T-cell (primary cell): ENCODE data around the gene SYTL1. TPM values are rescaled to one million over a fixed set of nuclear protein-coding genes. Genes with fewer than 3 reads are reported as not detected.

Experiments
- ATAC-seq, 4 experiments: fragments of 200-7000 bp in 3 of 4; fragments of 150-1000 bp in 1 of 4; cut with Tn5 transposase; replicated peaks in 1 of 4; 1 replicate in 3 of 4; 2 replicates in 1 of 4; pipeline ENCODE4 v1.10.0; 2021; ENCODE audit warnings: moderate library complexity in 3 of 4, mild to moderate bottlenecking in 2 of 4, moderate number of reproducible peaks in 1 of 4
- CTCF ChIA-PET, 2 donors: fragments of 300-600 bp; sonication (Branson Sonifier 250); formaldehyde crosslinking; loops; one replicate each; lab custom pipeline; 2022; ENCODE audit warnings: antibody characterized with exemption in 2 of 2; lab: Charles Lee
- POLR2A ChIA-PET, 2 donors: fragments of 300-600 bp; sonication (Branson Sonifier 250); formaldehyde crosslinking; loops; one replicate each; lab custom pipeline; 2022; ENCODE audit warnings: antibody characterized with exemption in 2 of 2; lab: Charles Lee
- DNase-seq, 35 experiments: peaks; one replicate each; pipeline versions ENCODE4 v3.0.0 to v3.0.0-alpha.2; 2013 to 2023
- H3K27ac ChIP-seq: one replicate; pipeline ENCODE4 v1.5.1; 2013; ENCODE audit warnings: low read length
- H3K27me3 ChIP-seq, 2 experiments: replicated peaks in 1 of 2; 1 replicate in 1 of 2; 2 replicates in 1 of 2; pipeline versions ENCODE4 v1.6.1 to v1.7.0; 2013; ENCODE audit warnings: low read length in 1 of 2, mixed read lengths in 1 of 2; ENCODE audit not compliant: control insufficient read depth in 2 of 2, insufficient read depth in 2 of 2; ENCODE audit errors: extremely low read depth in 1 of 2
- H3K36me3 ChIP-seq, 2 donors: 1 replicate in 1 of 2; 2 replicates in 1 of 2; pipeline versions ENCODE4 v1.6.1 to v1.7.0; 2013; ENCODE audit warnings: low read length in 1 of 2; ENCODE audit not compliant: control insufficient read depth in 2 of 2, insufficient read depth in 1 of 2; ENCODE audit errors: extremely low read depth in 1 of 2
- H3K4me1 ChIP-seq, 2 experiments: 1 replicate in 1 of 2; 2 replicates in 1 of 2; pipeline versions ENCODE4 v1.6.1 to v1.7.0; 2013; ENCODE audit warnings: low read length in 2 of 2, mixed read lengths in 1 of 2; ENCODE audit not compliant: insufficient read depth in 2 of 2, control insufficient read depth in 1 of 2; ENCODE audit errors: extremely low read depth in 1 of 2
- H3K4me3 ChIP-seq, 2 donors: 1 replicate in 1 of 2; 2 replicates in 1 of 2; pipeline versions ENCODE4 v1.5.1 to v1.7.0; 2013; ENCODE audit warnings: mild to moderate bottlenecking in 2 of 2, low read length in 1 of 2, moderate library complexity in 1 of 2; ENCODE audit not compliant: control insufficient read depth in 1 of 2; ENCODE audit errors: extremely low read depth in 1 of 2
- H3K9me3 ChIP-seq: 2 replicates; pipeline ENCODE4 v1.7.0; 2013
- H3K27ac Mint-ChIP-seq, 2 donors: one replicate each; pipeline ENCODE4 v1.8.0; 2020 to 2021; ENCODE audit warnings: mild to moderate bottlenecking in 2 of 2, mixed read lengths in 2 of 2
- H3K27me3 Mint-ChIP-seq, 2 donors: one replicate each; pipeline ENCODE4 v1.8.0; 2021 to 2022; ENCODE audit warnings: mixed read lengths in 2 of 2
- H3K36me3 Mint-ChIP-seq: one replicate; pipeline ENCODE4 v1.8.0; 2021; ENCODE audit warnings: mixed read lengths
- H3K4me1 Mint-ChIP-seq, 3 donors: one replicate each; pipeline ENCODE4 v1.8.0; 2020 to 2022; ENCODE audit warnings: mixed read lengths in 3 of 3, mild to moderate bottlenecking in 1 of 3
- H3K4me3 Mint-ChIP-seq, 3 donors: one replicate each; pipeline ENCODE4 v1.8.0; 2020 to 2022; ENCODE audit warnings: mild to moderate bottlenecking in 3 of 3, mixed read lengths in 3 of 3, moderate library complexity in 3 of 3
- H3K9me3 Mint-ChIP-seq, 3 donors: one replicate each; pipeline ENCODE4 v1.8.0; 2020 to 2022; ENCODE audit warnings: mixed read lengths in 3 of 3
- WGBS: methylation state at CpG from one replicate; pipeline ENCODE4 v1.1.5; 2013; ENCODE audit warnings: missing lambda C conversion rate; ENCODE audit not compliant: insufficient coverage; 5-methylcytosine and 5-hydroxymethylcytosine counted together
- total RNA-seq, 35 experiments: library from RNA in 6 of 35; stranded (reverse) in 6 of 35; fragments of 120-200 nt in 1 of 35; gene quantifications; one replicate each; pipeline versions ENCODE4 v1.2.1 to v1.2.4 and lab custom pipeline; 2013 to 2026

Gene SYTL1
- total RNA-seq, 5 donors from 2014 or later (not counting 1 experiment from before 2014, with no cell fraction given) = 169 to 240 (median 199) TPM

GRCh38 chr1:27366113-27366410, 24.2 kb downstream of the SYTL1 start:
- CTCF ChIA-PET = interaction anchor here (0.6 to 1.8 kb wide), 9 partner anchors 9 to 1143 kb away, joined by 3 to 10 read pairs (median 4); no protein-coding TSS in a partner anchor
- peak overlapping the region in 1 of 2 donors; percentile 82 for H3K27ac Mint-ChIP-seq

GRCh38 chr1:27366411-27367159, 24.8 kb downstream of the SYTL1 start, which contains the start of gene MAP3K6:
Gene MAP3K6 (minus strand): TSS chr1:27366961. CDS start chr1:27366597, 364 bp downstream.
- peaks cover 15 to 36% of the 10 kb centered on the region in 2 experiments for H3K4me1 ChIP-seq
- DNase-seq = peak in 5 of 35 experiments; percentile 18 to 64 (median 43)
- Mint-ChIP-seq H3K36me3 (no peaks in the 10 kb centered on the region), H3K9me3 (no peaks in the 10 kb centered on the region), H3K27me3 (no peaks in the 10 kb centered on the region), H3K4me3 (peak within 1 kb of the TSS; percentile 85 to 87 (median 86)), H3K4me1 (peaks cover 38 to 48% (median 42%) of the 10 kb centered on the region in 3 donors), H3K27ac (peak within 1 kb of the TSS in 1 of 2 donors; percentile 82)
- POLR2A ChIA-PET = no interaction called here
- CTCF ChIA-PET = interaction anchor here in 1 of 2 donors (0.7 to 1.8 kb wide), 3 partner anchors 10 to 67 kb away, joined by 3 to 9 read pairs (median 4); no protein-coding TSS in a partner anchor
- ATAC-seq = peak; percentile 50 to 58 (median 56)
- H3K4me3 ChIP-seq = peak within 1 kb of the TSS; percentile 53 to 68
- H3K27me3 ChIP-seq = peaks cover 0 to 11% of the 10 kb centered on the region in 2 experiments
- no peak within 1 kb of the TSS for H3K27ac ChIP-seq
- no peaks in the 10 kb centered on the region for H3K9me3 ChIP-seq
- 3% methylated on average over 60 of the region's 67 CpGs for WGBS
- H3K36me3 ChIP-seq = no peaks in the 10 kb centered on the region

More at GRCh38 chr1:27366113-27366410, 24.2 kb downstream of the SYTL1 start:
- no peaks in the 10 kb centered on the region for H3K27me3 Mint-ChIP-seq
- Histone ChIP-seq H3K27me3 (peaks cover 0 to 11% of the 10 kb centered on the region in 2 experiments), H3K4me1 (peaks cover 15 to 36% of the 10 kb centered on the region in 2 experiments), H3K36me3 (no peaks in the 10 kb centered on the region), H3K4me3 (peak overlapping the region; percentile 53 to 68), H3K27ac (no peak overlapping the region), H3K9me3 (no peaks in the 10 kb centered on the region)
- H3K4me3 Mint-ChIP-seq = peak overlapping the region; percentile 85 to 87 (median 86)
- no peaks in the 10 kb centered on the region for H3K36me3 Mint-ChIP-seq
- WGBS = 0% methylated on average over 30 of the region's 30 CpGs
- peaks cover 38 to 48% (median 43%) of the 10 kb centered on the region in 3 donors for H3K4me1 Mint-ChIP-seq
- peak in 31 of 35 experiments; percentile 29 to 72 (median 56) for DNase-seq
- no peaks in the 10 kb centered on the region for H3K9me3 Mint-ChIP-seq
- peak; percentile 62 to 71 (median 66) for ATAC-seq
- POLR2A ChIA-PET = interaction anchor here (0.5 to 0.6 kb wide), 4 partner anchors 14 to 1458 kb away, joined by 3 to 11 read pairs (median 3); no protein-coding TSS in a partner anchor

- H3K4me1 Mint-ChIP-seq = peaks cover 38 to 48% (median 42%) of the 10 kb centered on the region in 3 donors
- peaks cover 0 to 11% of the 10 kb centered on the region in 2 experiments for H3K27me3 ChIP-seq
- H3K36me3 Mint-ChIP-seq = no peaks in the 10 kb centered on the region
- H3K27me3 Mint-ChIP-seq = no peaks in the 10 kb centered on the region
- H3K27ac ChIP-seq = no peak overlapping the region
- H3K4me3 Mint-ChIP-seq = peak overlapping the region; percentile 71 to 79 (median 78)
- H3K27ac Mint-ChIP-seq = peak overlapping the region in 1 of 2 donors; percentile 55
- no peaks in the 10 kb centered on the region for H3K9me3 ChIP-seq
- H3K4me3 ChIP-seq = peak overlapping the region in 1 of 2 donors; percentile 53
- ATAC-seq (no peak), DNase-seq (no peak)
- CTCF ChIA-PET = interaction anchor here (1.1 to 1.4 kb wide), 2 partner anchors 9 to 68 kb away, joined by 4 read pairs; no protein-coding TSS in a partner anchor
- 83% methylated on average over 8 of the region's 8 CpGs for WGBS
- peaks cover 15 to 36% of the 10 kb centered on the region in 2 experiments for H3K4me1 ChIP-seq
- POLR2A ChIA-PET = no interaction called here
- no peaks in the 10 kb centered on the region for H3K9me3 Mint-ChIP-seq
- no peaks in the 10 kb centered on the region for H3K36me3 ChIP-seq
Measured at GRCh38 chr1:27367160-27367650, 25.4 kb downstream of the SYTL1 start.

GRCh38 chr1:27368869-27369582, 27.2 kb downstream of the SYTL1 start:
- Mint-ChIP-seq H3K9me3 (no peaks in the 10 kb centered on the region), H3K27me3 (no peaks in the 10 kb centered on the region), H3K4me1 (peaks cover 33 to 43% (median 40%) of the 10 kb centered on the region in 3 donors), H3K4me3 (no peak overlapping the region), H3K27ac (peak overlapping the region; percentile 36 to 58), H3K36me3 (no peaks in the 10 kb centered on the region)
- Histone ChIP-seq H3K27me3 (peaks cover 0 to 11% of the 10 kb centered on the region in 2 experiments), H3K4me1 (peaks cover 15 to 36% of the 10 kb centered on the region in 2 experiments), H3K9me3 (no peaks in the 10 kb centered on the region), H3K27ac (no peak overlapping the region), H3K4me3 (no peak overlapping the region), H3K36me3 (no peaks in the 10 kb centered on the region)
- ChIA-PET POLR2A (interaction anchor here in 1 of 2 donors (1.1 kb wide), 1 partner anchor 25 kb away, joined by 4 read pairs; no protein-coding TSS in a partner anchor), CTCF (interaction anchor here (0.7 to 1.4 kb wide), 3 partner anchors 11 to 210 kb away, joined by 4 to 12 read pairs (median 5); no protein-coding TSS in a partner anchor)
- DNase-seq (peak in 4 of 35 experiments; percentile 25 to 39 (median 34)), ATAC-seq (peak in 1 of 4 experiments; percentile 13)
- WGBS = 57% methylated on average over 13 of the region's 13 CpGs

- no peaks in the 10 kb centered on the region for H3K9me3 Mint-ChIP-seq
- POLR2A ChIA-PET = interaction anchor here in 1 of 2 donors (0.6 kb wide), 1 partner anchor 63 kb away, joined by 4 read pairs; no protein-coding TSS in a partner anchor
- Histone ChIP-seq H3K36me3 (no peaks in the 10 kb centered on the region), H3K4me3 (no peak overlapping the region), H3K27me3 (peaks cover 0 to 6% of the 10 kb centered on the region in 2 experiments), H3K27ac (no peak overlapping the region), H3K4me1 (peaks cover 9 to 12% of the 10 kb centered on the region in 2 experiments), H3K9me3 (no peaks in the 10 kb centered on the region)
- CTCF ChIA-PET = interaction anchor here in 1 of 2 donors (0.6 kb wide), 1 partner anchor 591 kb away, joined by 3 read pairs; no protein-coding TSS in a partner anchor
- H3K4me3 Mint-ChIP-seq = no peak overlapping the region
- H3K4me1 Mint-ChIP-seq = peaks cover 13 to 18% (median 17%) of the 10 kb centered on the region in 3 donors
- 93% methylated on average over 13 of the region's 19 CpGs for WGBS
- no peaks in the 10 kb centered on the region for H3K36me3 Mint-ChIP-seq
- no peak for DNase-seq
- ATAC-seq = no peak
- H3K27ac Mint-ChIP-seq = no peak overlapping the region
- H3K27me3 Mint-ChIP-seq = peaks cover 0 to 3% of the 10 kb centered on the region in 2 donors
Measured at GRCh38 chr1:27372022-27372807, 30.4 kb downstream of the SYTL1 start.
